GM23248 (cell line): ENCODE measurements around the gene UBAP1. TPM values are rescaled to one million over a fixed set of nuclear protein-coding genes. Genes with fewer than 3 reads are reported as not detected.

ENCODE experiments used
- DNase-seq: peaks from one replicate; pipeline ENCODE4 v3.0.0-alpha.2; 2015
- H2AFZ ChIP-seq: fragments of 200-600 bp; sonication (generic); 2 replicates; pipeline ENCODE4 v1.6.1; 2016; ENCODE audit warnings: antibody characterized with exemption
- H3F3A ChIP-seq: fragments of 200-600 bp; sonication (generic); 2 replicates; pipeline ENCODE4 v1.6.1; 2016; ENCODE audit warnings: mild to moderate bottlenecking, antibody characterized with exemption, mixed run types; ENCODE audit not compliant: insufficient read depth
- H3K27ac ChIP-seq: fragments of 200-600 bp; sonication (generic); 2 replicates; pipeline ENCODE4 v1.5.1; 2016; ENCODE audit warnings: mild to moderate bottlenecking
- H3K27me3 ChIP-seq: fragments of 200-600 bp; sonication (generic); replicated peaks from 2 replicates; pipeline ENCODE4 v1.6.1; 2016; ENCODE audit warnings: mild to moderate bottlenecking; ENCODE audit not compliant: insufficient read depth
- H3K36me3 ChIP-seq: fragments of 200-600 bp; sonication (generic); 2 replicates; pipeline ENCODE4 v1.6.1; 2016; ENCODE audit warnings: low read depth, mild to moderate bottlenecking
- H3K4me1 ChIP-seq: fragments of 200-600 bp; sonication (generic); 2 replicates; pipeline ENCODE4 v1.6.1; 2016; ENCODE audit warnings: mild to moderate bottlenecking; ENCODE audit not compliant: insufficient read depth
- H3K4me2 ChIP-seq: fragments of 200-600 bp; sonication (generic); one replicate; pipeline ENCODE4 v1.6.1; 2016; ENCODE audit warnings: mild to moderate bottlenecking; ENCODE audit not compliant: unreplicated experiment
- H3K4me3 ChIP-seq: fragments of 200-600 bp; sonication (generic); 2 replicates; pipeline ENCODE4 v1.5.1; 2016; ENCODE audit warnings: mild to moderate bottlenecking
- H3K79me2 ChIP-seq: fragments of 200-600 bp; sonication (generic); 2 replicates; pipeline ENCODE4 v1.6.1; 2016; ENCODE audit warnings: mild to moderate bottlenecking; ENCODE audit not compliant: insufficient read depth
- H3K9ac ChIP-seq: fragments of 200-600 bp; sonication (generic); 2 replicates; pipeline ENCODE4 v1.6.1; 2016; ENCODE audit warnings: mild to moderate bottlenecking
- H3K9me2 ChIP-seq: fragments of 200-600 bp; sonication (generic); 2 replicates; pipeline ENCODE4 v1.6.1; 2016; ENCODE audit warnings: mixed run types, mild to moderate bottlenecking, moderate library complexity; ENCODE audit not compliant: insufficient read depth
- H3K9me3 ChIP-seq: fragments of 200-600 bp; sonication (generic); one replicate; pipeline ENCODE4 v1.6.1; 2017; ENCODE audit warnings: low read depth
- H4K20me1 ChIP-seq: fragments of 200-600 bp; sonication (generic); 2 replicates; pipeline ENCODE4 v1.6.0; 2016; ENCODE audit not compliant: insufficient read depth
- EZH2 ChIP-seq: fragments of 200-600 bp; sonication (generic); IDR thresholded peaks from 2 replicates; pipeline ENCODE4 v1.6.1; 2018; ENCODE audit warnings: antibody characterized with exemption, mild to moderate bottlenecking; ENCODE audit not compliant: insufficient read depth, poor library complexity, severe bottlenecking
- EZH2phosphoT487 ChIP-seq: fragments of 200-600 bp; sonication (generic); IDR thresholded peaks from 2 replicates; pipeline ENCODE4 v1.6.1; 2018; ENCODE audit warnings: antibody characterized with exemption, moderate library complexity, mild to moderate bottlenecking, low read depth; ENCODE audit not compliant: insufficient read depth
- WGBS, 2 experiments: methylation state at CpG; one replicate each; pipeline ENCODE4 v1.1.6; 2015 to 2017; ENCODE audit warnings: low lambda C conversion rate in 2 of 2, low coverage in 1 of 2; ENCODE audit errors: missing lambda C conversion rate in 2 of 2; 5-methylcytosine and 5-hydroxymethylcytosine counted together
- in situ Hi-C: fragments of 300-500 bp; cut with MboI; formaldehyde crosslinking; loops from 2 replicates; pipeline ENCODE4 v1.15.0; 2020
- polyA plus RNA-seq: library from polyadenylated mRNA; unstranded; fragments of >200 nt; fragmentation: Nextera tagmentation; extraction: Ambion mirVana; gene quantifications from 2 replicates; pipeline ENCODE4 v1.2.1, GENCODE V29; 2016
- total RNA-seq: library from RNA; depleted of rRNA; stranded (reverse); fragments of >200 nt; shearing (Covaris generic); gene quantifications from 2 replicates; pipeline ENCODE4 v1.2.3, GENCODE V29; 2014

Gene UBAP1
- total and polyA plus RNA-seq, 2 experiments from 2014 or later: 26.8 to 50.1 TPM

- Histone ChIP-seq H3K4me1 (peaks cover 7% of the 10 kb centered on the region; the same call in 1 of the 2 replicates), H3K9me2 (no peaks in the 10 kb centered on the region), H3F3A (peaks cover 6% of the 10 kb centered on the region; the same call in 1 of the 2 replicates), H3K9ac (no peak overlapping the region), H4K20me1 (peaks cover 13% of the 10 kb centered on the region), H2AFZ (no peak overlapping the region), H3K79me2 (peaks cover 100% of the 10 kb centered on the region), H3K36me3 (no peaks in the 10 kb centered on the region), H3K4me3 (no peak overlapping the region), H3K4me2 (no peak overlapping the region), H3K27ac (no peak overlapping the region), H3K27me3 (no peaks in the 10 kb centered on the region), H3K9me3 (no peaks in the 10 kb centered on the region)
- DNase-seq: no peak
- TF ChIP-seq EZH2phosphoT487 (no peak), EZH2 (no peak)
- 98% methylated on average over 6 of the region's 6 CpGs for WGBS, 2 experiments
- in situ Hi-C loops: no loop called here
These were observed 19.2 kb downstream of the UBAP1 start for GRCh38 chr9:34197756-34198711.

DNA sequence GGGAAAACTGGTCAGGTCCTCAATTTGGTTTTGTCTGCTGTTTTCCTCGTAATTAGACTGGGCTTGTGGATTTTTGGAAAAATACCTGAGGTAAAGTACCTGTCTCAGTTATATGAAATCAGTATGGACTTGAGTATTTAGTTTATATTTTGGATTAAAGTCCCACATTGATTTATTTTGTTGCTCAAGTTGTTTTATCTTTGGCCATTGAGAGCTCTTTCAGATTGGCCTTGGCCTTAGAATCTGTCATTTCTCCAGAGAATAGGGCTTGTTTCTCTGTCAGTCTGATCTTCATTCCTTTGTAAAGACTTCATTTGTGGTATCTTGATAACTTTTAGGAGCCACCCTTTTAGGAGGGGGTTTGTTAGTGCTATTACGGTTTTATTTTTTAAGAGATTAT, 21.2 kb downstream of the UBAP1 start:
- no peak overlapping the region for H3K9ac ChIP-seq
- H3K79me2 ChIP-seq: peaks cover 100% of the 10 kb centered on the region
- H3K36me3 ChIP-seq: no peaks in the 10 kb centered on the region
- no peak overlapping the region for H3K4me3 ChIP-seq
- in situ Hi-C loops: no loop called here
- H3K4me2 ChIP-seq: no peak overlapping the region
- no peak overlapping the region for H2AFZ ChIP-seq
- no peaks in the 10 kb centered on the region for H3K9me3 ChIP-seq
- no peaks in the 10 kb centered on the region for H3K9me2 ChIP-seq
- H3K27me3 ChIP-seq: no peaks in the 10 kb centered on the region
- no peak for DNase-seq
- H4K20me1 ChIP-seq: peaks cover 8% of the 10 kb centered on the region
- H3K27ac ChIP-seq: no peak overlapping the region
- H3F3A ChIP-seq: peaks cover 12% of the 10 kb centered on the region; the same call in 1 of the 2 replicates
- 84 to 85% methylated on average over 2 of the region's 2 CpGs for WGBS, 2 experiments
- peaks cover 28% of the 10 kb centered on the region for H3K4me1 ChIP-seq
- no peak for TF ChIP-seq EZH2
- TF ChIP-seq EZH2phosphoT487: no peak

DNA sequence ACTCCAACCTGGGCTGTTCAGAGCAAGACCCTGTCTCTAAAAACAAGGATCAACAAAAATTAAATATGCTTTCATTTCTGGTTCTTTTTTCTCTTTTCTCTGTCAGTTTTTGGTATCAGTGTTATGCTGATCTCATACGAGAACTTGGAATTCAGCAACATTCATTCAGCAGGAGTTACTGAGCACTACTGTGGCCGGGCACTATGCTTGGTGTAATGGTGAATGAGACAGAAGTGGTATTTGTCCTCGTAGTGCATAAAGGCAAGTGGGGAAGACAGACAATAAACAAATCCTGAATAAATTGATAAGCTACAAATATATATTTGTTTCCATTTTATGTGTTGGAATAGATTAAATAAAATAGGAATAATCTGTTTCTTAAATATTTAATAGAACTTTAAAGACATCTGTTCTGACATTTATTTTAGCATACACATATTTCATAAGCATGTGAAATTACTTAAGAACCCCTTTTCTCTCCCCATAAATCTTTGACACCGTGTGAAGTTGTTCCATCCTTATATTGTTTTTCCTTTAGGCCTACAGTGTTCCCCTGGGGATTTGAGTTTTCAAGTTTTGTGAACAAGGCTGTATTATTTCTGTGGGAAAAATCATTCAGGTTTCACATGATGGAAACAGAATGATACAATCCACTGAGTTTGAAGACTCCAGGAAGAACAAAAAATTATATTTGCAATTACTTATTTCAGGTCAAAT, 24.6 kb downstream of the UBAP1 start:
- WGBS, 2 experiments: 26 to 27% methylated on average over 4 of the region's 4 CpGs
- no peaks in the 10 kb centered on the region for H3K9me3 ChIP-seq
- H3F3A ChIP-seq: peaks cover 10% of the 10 kb centered on the region; the same call in 1 of the 2 replicates
- H3K79me2 ChIP-seq: peaks cover 100% of the 10 kb centered on the region
- H3K27ac ChIP-seq: peak overlapping the region; percentile 85
- no peaks in the 10 kb centered on the region for H3K27me3 ChIP-seq
- peak overlapping the region; percentile 68 for H3K9ac ChIP-seq
- no peaks in the 10 kb centered on the region for H3K36me3 ChIP-seq
- peak overlapping the region; percentile 66 for H3K4me2 ChIP-seq
- no peak overlapping the region for H2AFZ ChIP-seq
- DNase-seq: peak; percentile 46
- TF ChIP-seq EZH2phosphoT487 (no peak), EZH2 (no peak)
- H4K20me1 ChIP-seq: peaks cover 13% of the 10 kb centered on the region; the same call in 1 of the 2 replicates
- H3K9me2 ChIP-seq: no peaks in the 10 kb centered on the region
- H3K4me1 ChIP-seq: peaks cover 33% of the 10 kb centered on the region
- peak overlapping the region; percentile 22; the same call in 1 of the 2 replicates for H3K4me3 ChIP-seq
- in situ Hi-C loops: no loop called here

DNA sequence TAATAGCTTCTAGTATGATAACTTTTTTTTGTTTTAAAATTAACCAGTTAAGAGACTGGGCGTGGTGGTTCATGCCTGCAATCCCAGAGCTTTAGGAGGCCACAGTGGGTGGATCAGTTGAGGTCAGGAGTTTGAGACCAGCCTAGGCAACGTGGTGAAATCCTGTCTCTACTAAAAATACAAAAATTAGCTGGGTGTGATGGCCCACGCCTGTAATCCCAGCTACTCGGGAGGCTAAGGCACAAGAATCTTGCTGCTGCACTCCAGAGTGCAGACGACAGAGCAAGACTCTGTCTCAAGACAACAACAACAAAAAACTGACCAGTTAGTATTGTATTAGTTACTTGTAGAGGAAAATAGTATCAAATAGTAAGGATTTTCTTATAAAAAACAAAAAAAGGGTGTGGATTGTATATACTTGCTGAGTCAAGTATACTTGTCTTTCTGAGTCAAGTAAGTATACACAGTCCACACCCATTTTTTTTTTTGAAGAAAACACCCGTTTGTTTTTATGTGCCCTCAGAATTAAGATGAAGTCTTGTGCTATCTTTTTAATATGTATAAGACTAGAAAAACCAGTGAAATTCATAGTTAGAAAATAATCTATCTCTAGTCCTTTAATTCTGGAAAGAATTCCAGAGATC, 25.3 kb downstream of the UBAP1 start:
- Histone ChIP-seq H3K79me2 (peaks cover 100% of the 10 kb centered on the region), H3K36me3 (no peaks in the 10 kb centered on the region), H4K20me1 (peaks cover 13% of the 10 kb centered on the region; the same call in 1 of the 2 replicates), H2AFZ (peak overlapping the region; percentile 37), H3K9me3 (no peaks in the 10 kb centered on the region), H3K27me3 (no peaks in the 10 kb centered on the region), H3K9me2 (no peaks in the 10 kb centered on the region), H3F3A (peaks cover 10% of the 10 kb centered on the region; the same call in 1 of the 2 replicates), H3K4me1 (peaks cover 33% of the 10 kb centered on the region), H3K4me3 (peak overlapping the region; percentile 22; the same call in 1 of the 2 replicates), H3K4me2 (peak overlapping the region; percentile 66), H3K27ac (peak overlapping the region; percentile 85), H3K9ac (peak overlapping the region; percentile 68)
- 16 to 22% methylated on average over 6 of the region's 6 CpGs for WGBS, 2 experiments
- DNase-seq: peak; percentile 67
- TF ChIP-seq EZH2 (no peak), EZH2phosphoT487 (no peak)
- in situ Hi-C loops: no loop called here
